ENCODE measurements around the gene LOXHD1. TPM values are rescaled to one million over a fixed set of nuclear protein-coding genes. Genes with fewer than 3 reads are reported as not detected.

LOXHD1 gene
- total RNA-seq, 2 experiments from 2014 or later, result 0.06 to 0.26 TPM

- CTCF ChIA-PET, result no interaction called here
Measured at GRCh38 chr18:46615720-46616119, 41.3 kb downstream of the LOXHD1 start.

GRCh38 chr18:46609048-46609447 is 48.0 kb downstream of the LOXHD1 start:
- no peaks in the 10 kb centered on the region for H3K4me1 Mint-ChIP-seq
- CTCF ChIA-PET, result interaction anchor here (1.6 kb wide), 1 partner anchor 49 kb away, joined by 3 read pairs; no protein-coding TSS in a partner anchor

More at GRCh38 chr18:46615720-46616119, 41.3 kb downstream of the LOXHD1 start:
- no peaks in the 10 kb centered on the region for H3K9me3 Mint-ChIP-seq (ENCODE audit: low read depth)
- H3K4me1 Mint-ChIP-seq, result no peaks in the 10 kb centered on the region
- no peaks in the 10 kb centered on the region for H3K36me3 Mint-ChIP-seq
- H3K27ac Mint-ChIP-seq, result no peak overlapping the region
- DNase-seq (no peak), ATAC-seq (no peak)
- peaks cover 23% of the 10 kb centered on the region for H3K27me3 Mint-ChIP-seq
- H3K4me3 Mint-ChIP-seq, result no peak overlapping the region

DNA sequence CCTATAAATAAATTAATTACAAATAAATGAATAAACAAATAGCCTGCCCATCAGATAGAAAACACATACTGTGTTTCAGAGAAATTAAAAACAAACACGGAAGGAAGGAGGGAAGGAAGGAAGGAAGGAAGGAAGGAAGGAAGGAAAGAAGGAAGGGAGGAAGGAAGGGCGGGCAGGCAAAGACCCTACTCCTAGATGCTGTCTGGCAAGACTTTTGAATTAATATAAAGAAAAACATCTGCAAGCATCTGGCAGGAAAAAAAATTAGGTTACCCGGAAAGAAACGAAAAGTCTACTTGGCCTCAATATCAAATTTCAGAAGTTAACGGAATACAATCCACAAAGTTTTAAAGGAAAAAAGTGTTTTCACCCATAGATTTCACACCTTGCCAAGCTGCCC is 49.1 kb downstream of the LOXHD1 start:
- Mint-ChIP-seq H3K4me3 (no peak overlapping the region), H3K27me3 (peaks cover 40% of the 10 kb centered on the region), H3K4me1 (no peaks in the 10 kb centered on the region), H3K9me3 (ENCODE audit: low read depth) (no peaks in the 10 kb centered on the region), H3K36me3 (no peaks in the 10 kb centered on the region), H3K27ac (no peak overlapping the region)
- DNase-seq (no peak), ATAC-seq (no peak)
- CTCF ChIA-PET, result no interaction called here

More at GRCh38 chr18:46609048-46609447, 48.0 kb downstream of the LOXHD1 start:
- DNase-seq, result no peak
- Mint-ChIP-seq H3K9me3 (ENCODE audit: low read depth) (no peaks in the 10 kb centered on the region), H3K4me3 (no peak overlapping the region), H3K27ac (no peak overlapping the region), H3K36me3 (no peaks in the 10 kb centered on the region), H3K27me3 (peaks cover 39% of the 10 kb centered on the region)
- ATAC-seq, result no peak

DNA sequence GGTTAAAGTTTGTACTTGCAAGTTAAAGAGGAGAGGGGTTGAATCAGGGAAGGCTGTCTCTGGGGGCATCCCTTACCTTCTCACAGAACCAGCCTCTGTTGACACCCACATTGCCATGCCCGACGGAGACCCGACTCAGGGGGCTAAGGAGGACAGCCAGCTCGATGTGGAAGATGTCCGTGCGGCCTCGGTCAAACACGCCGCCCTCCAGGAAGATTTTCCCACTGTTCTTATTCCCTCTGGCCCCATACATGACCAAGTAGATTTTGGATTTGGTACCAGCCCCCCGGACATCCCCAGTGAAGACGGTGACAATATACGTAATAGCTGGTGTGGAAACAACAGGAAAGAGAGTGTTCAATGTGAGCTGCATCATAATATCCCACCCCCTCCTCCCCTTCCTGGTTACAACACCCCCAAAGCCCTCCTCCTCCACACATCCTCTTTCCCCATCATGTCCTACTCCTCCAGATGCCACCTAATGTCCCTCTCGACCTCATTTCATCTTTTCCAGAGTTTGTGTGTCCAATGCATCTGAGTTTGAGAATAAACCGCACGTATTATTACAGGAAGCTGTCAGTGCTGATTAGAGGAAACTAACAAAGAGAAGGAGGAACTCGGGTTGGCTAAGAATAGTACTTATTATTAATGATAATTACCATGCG is 55.7 kb downstream of the LOXHD1 start:
- CTCF ChIA-PET, result no interaction called here
- no peak overlapping the region for H3K27ac Mint-ChIP-seq
- no peak overlapping the region for H3K4me3 Mint-ChIP-seq
- H3K4me1 Mint-ChIP-seq, result peaks cover 3% of the 10 kb centered on the region
- DNase-seq (no peak), ATAC-seq (no peak)
- H3K27me3 Mint-ChIP-seq, result peaks cover 30% of the 10 kb centered on the region
- H3K36me3 Mint-ChIP-seq, result no peaks in the 10 kb centered on the region
- H3K9me3 Mint-ChIP-seq (ENCODE audit: low read depth), result no peaks in the 10 kb centered on the region

DNA sequence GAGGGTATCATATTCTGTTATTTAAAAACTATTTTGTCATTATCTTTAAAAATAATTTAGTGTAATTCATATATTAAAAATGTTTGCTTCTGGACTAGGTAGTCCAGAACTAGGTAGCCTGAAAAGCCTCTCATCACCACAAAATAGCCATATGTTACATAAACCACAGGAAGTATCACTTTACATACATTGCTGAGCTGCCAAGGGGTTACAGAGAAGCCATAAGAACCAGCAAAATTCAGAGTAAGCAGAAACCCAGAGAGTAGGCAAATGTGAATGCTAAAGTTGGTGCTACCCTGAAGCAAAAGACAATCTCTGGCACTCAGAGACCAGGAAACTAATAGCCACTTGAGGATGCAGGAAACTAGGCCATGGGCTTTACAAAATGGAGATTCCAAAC is 60.9 kb downstream of the LOXHD1 start:
- H3K9me3 Mint-ChIP-seq (ENCODE audit: low read depth), result no peaks in the 10 kb centered on the region
- peaks cover 5% of the 10 kb centered on the region for H3K4me1 Mint-ChIP-seq
- H3K27ac Mint-ChIP-seq, result no peak overlapping the region
- DNase-seq (no peak), ATAC-seq (no peak)
- H3K36me3 Mint-ChIP-seq, result no peaks in the 10 kb centered on the region
- H3K27me3 Mint-ChIP-seq, result peaks cover 55% of the 10 kb centered on the region
- no peak overlapping the region for H3K4me3 Mint-ChIP-seq
- CTCF ChIA-PET, result no interaction called here

DNA sequence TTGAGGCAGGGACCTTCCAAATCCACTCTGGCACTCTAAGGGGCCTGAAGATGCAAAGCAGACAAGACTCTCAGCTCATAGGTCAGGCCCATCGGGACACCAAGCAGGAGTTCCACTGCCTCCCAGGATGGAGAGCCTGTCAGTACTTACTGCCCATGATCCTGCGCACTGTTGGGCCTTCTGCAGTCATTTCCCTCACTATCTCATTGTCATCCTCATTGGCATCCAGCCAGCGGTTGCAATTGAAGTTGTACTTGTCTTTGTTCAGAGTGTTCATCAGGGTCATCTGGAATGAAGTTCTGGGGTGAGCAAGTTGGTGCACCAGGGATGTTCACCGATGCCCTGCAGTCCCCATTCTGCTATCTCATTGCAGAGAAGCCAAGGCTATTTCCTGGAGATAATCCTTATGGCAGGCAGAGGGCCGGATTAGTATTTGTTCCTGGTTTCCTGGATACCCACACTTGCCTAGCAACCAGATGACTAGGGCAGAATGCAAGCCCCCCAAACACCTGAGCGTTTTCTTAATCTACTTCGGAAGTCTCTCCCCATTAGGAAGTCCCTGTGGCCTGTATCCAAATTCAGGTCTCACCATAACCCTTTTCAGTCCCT is 65.1 kb downstream of the LOXHD1 start:
- DNase-seq (no peak), ATAC-seq (no peak)
- Mint-ChIP-seq H3K27ac (no peak overlapping the region), H3K4me3 (no peak overlapping the region), H3K27me3 (peaks cover 57% of the 10 kb centered on the region), H3K9me3 (ENCODE audit: low read depth) (no peaks in the 10 kb centered on the region), H3K36me3 (no peaks in the 10 kb centered on the region), H3K4me1 (peaks cover 5% of the 10 kb centered on the region)
- CTCF ChIA-PET, result no interaction called here

DNA sequence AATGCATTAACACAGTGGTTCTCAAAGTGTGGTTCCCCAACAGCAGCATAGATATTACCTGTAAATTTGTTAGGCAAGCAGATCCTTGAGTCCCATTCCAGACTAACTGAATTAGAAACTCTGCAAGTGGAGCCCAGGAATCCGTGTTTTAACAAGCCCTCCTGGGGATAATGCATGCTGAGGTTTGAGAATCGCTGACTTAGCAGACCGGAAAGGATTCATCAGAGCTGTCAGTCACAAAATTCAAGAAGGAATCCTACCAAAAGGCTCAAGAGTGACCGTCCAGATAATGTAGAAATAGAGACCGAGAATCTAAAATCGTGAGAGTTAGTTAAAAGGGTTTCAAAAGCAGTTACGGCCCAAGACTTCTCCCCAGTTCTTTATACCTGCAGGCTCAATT is 66.9 kb downstream of the LOXHD1 start:
- H3K4me3 Mint-ChIP-seq, result no peak overlapping the region
- H3K36me3 Mint-ChIP-seq, result no peaks in the 10 kb centered on the region
- no peaks in the 10 kb centered on the region for H3K4me1 Mint-ChIP-seq
- ATAC-seq (no peak), DNase-seq (no peak)
- H3K9me3 Mint-ChIP-seq (ENCODE audit: low read depth), result no peaks in the 10 kb centered on the region
- CTCF ChIA-PET, result no interaction called here
- no peak overlapping the region for H3K27ac Mint-ChIP-seq
- H3K27me3 Mint-ChIP-seq, result peaks cover 50% of the 10 kb centered on the region

- Mint-ChIP-seq H3K4me3 (no peak overlapping the region), H3K27ac (no peak overlapping the region), H3K9me3 (ENCODE audit: low read depth) (no peaks in the 10 kb centered on the region), H3K27me3 (peaks cover 40% of the 10 kb centered on the region), H3K4me1 (no peaks in the 10 kb centered on the region), H3K36me3 (no peaks in the 10 kb centered on the region)
- no peak for ATAC-seq
- CTCF ChIA-PET, result no interaction called here
- DNase-seq, result no peak
Measured at GRCh38 chr18:46588971-46589660, 67.9 kb downstream of the LOXHD1 start.

- ATAC-seq (no peak), DNase-seq (no peak)
- Mint-ChIP-seq H3K4me3 (no peak overlapping the region), H3K27me3 (peaks cover 37% of the 10 kb centered on the region), H3K4me1 (no peaks in the 10 kb centered on the region), H3K36me3 (no peaks in the 10 kb centered on the region), H3K9me3 (ENCODE audit: low read depth) (no peaks in the 10 kb centered on the region), H3K27ac (no peak overlapping the region)
- CTCF ChIA-PET, result no interaction called here
Measured at GRCh38 chr18:46587600-46587999, 69.4 kb downstream of the LOXHD1 start.

GRCh38 chr18:46583711-46584110 is 73.3 kb downstream of the LOXHD1 start:
- Mint-ChIP-seq H3K27me3 (peaks cover 26% of the 10 kb centered on the region), H3K9me3 (ENCODE audit: low read depth) (peaks cover 12% of the 10 kb centered on the region), H3K27ac (no peak overlapping the region), H3K4me3 (no peak overlapping the region), H3K36me3 (no peaks in the 10 kb centered on the region), H3K4me1 (no peaks in the 10 kb centered on the region)
- ATAC-seq (no peak), DNase-seq (no peak)
- CTCF ChIA-PET, result no interaction called here

DNA sequence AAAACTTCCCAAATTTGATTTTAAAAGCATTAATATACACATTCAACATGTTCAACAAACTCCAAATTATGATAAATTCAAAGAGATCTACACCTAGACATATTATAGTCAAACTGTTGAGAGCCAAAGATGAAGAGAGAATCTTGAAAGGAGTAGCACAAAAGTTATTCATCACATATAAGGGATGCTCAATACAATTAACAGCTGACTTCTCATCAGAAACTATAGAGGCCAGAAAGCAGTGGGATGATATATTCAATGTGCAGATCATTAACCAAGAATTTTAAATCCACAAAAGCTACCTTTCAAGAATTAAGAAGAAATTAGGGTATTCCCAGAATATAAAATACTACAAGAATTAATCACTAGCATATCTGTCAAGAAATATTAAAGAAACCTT is 75.4 kb downstream of the LOXHD1 start:
- CTCF ChIA-PET, result interaction anchor here (1.4 kb wide), 1 partner anchor 433 kb away, joined by 3 read pairs; no protein-coding TSS in a partner anchor
- peaks cover 12% of the 10 kb centered on the region for H3K9me3 Mint-ChIP-seq (ENCODE audit: low read depth)
- H3K4me3 Mint-ChIP-seq, result no peak overlapping the region
- H3K27ac Mint-ChIP-seq, result no peak overlapping the region
- no peaks in the 10 kb centered on the region for H3K36me3 Mint-ChIP-seq
- no peaks in the 10 kb centered on the region for H3K4me1 Mint-ChIP-seq
- ATAC-seq (no peak), DNase-seq (no peak)
- H3K27me3 Mint-ChIP-seq, result peaks cover 17% of the 10 kb centered on the region

GRCh38 chr18:46578987-46579386 is 78.0 kb downstream of the LOXHD1 start:
- no peak for DNase-seq

GRCh38 chr18:46577546-46577945 is 79.5 kb downstream of the LOXHD1 start:
- Mint-ChIP-seq H3K4me1 (no peaks in the 10 kb centered on the region), H3K27me3 (peaks cover 7% of the 10 kb centered on the region), H3K27ac (no peak overlapping the region), H3K9me3 (ENCODE audit: low read depth) (peaks cover 12% of the 10 kb centered on the region), H3K4me3 (no peak overlapping the region), H3K36me3 (no peaks in the 10 kb centered on the region)
- CTCF ChIA-PET, result no interaction called here
- DNase-seq (no peak), ATAC-seq (no peak)

More at GRCh38 chr18:46578987-46579386, 78.0 kb downstream of the LOXHD1 start:
- ATAC-seq, result no peak
- no peak overlapping the region for H3K27ac Mint-ChIP-seq
- H3K27me3 Mint-ChIP-seq, result peaks cover 12% of the 10 kb centered on the region
- H3K4me3 Mint-ChIP-seq, result no peak overlapping the region
- CTCF ChIA-PET, result no interaction called here
- H3K4me1 Mint-ChIP-seq, result no peaks in the 10 kb centered on the region
- no peaks in the 10 kb centered on the region for H3K36me3 Mint-ChIP-seq
- H3K9me3 Mint-ChIP-seq (ENCODE audit: low read depth), result peaks cover 12% of the 10 kb centered on the region

DNA sequence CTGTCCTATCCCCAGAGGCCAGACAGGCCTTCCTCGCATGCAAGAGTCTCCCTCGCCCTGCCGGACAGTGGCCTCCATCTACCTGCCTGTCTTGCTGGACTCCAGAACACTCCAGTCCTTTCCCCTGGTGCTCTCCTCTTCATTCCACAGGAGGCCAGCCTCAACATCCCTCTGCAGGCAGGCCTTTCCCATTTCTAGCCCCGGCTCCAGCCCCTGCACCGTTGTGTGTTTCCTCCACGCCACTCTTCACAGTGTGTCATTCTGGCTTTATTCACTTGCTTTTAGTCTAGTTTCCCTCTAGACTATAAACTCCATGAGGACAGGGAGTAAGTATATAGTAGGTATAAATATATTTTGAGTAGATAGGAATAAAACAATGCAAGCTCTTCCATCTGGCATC is 81.2 kb downstream of the LOXHD1 start:
- no peak overlapping the region for H3K4me3 Mint-ChIP-seq
- H3K9me3 Mint-ChIP-seq (ENCODE audit: low read depth), result peaks cover 4% of the 10 kb centered on the region
- DNase-seq (no peak), ATAC-seq (no peak)
- H3K36me3 Mint-ChIP-seq, result no peaks in the 10 kb centered on the region
- CTCF ChIA-PET, result no interaction called here
- no peaks in the 10 kb centered on the region for H3K4me1 Mint-ChIP-seq
- H3K27me3 Mint-ChIP-seq, result peaks cover 2% of the 10 kb centered on the region
- no peak overlapping the region for H3K27ac Mint-ChIP-seq
